Adrenal gland (tissue), 5 donors: ENCODE data around the gene THSD7B.

ENCODE experiments used
- CTCF ChIP-seq, 6 experiments: fragments of 450-650 bp in 4 of 6; fragments of 200-600 bp in 2 of 6; sonication (generic) in 1 of 6; IDR thresholded peaks; 1 replicate in 5 of 6; 2 replicates in 1 of 6; pipeline versions ENCODE4 v1.5.1 to v1.8.0; 2016 to 2021; ENCODE audit warnings: antibody characterized with exemption in 6 of 6, mild to moderate bottlenecking in 2 of 6, moderate library complexity in 1 of 6
- POLR2A ChIP-seq, 2 donors: fragments of 450-650 bp; IDR thresholded peaks; one replicate each; pipeline ENCODE4 v1.6.1; 2017; ENCODE audit warnings: antibody characterized with exemption in 2 of 2, mild to moderate bottlenecking in 2 of 2, moderate library complexity in 1 of 2
- donor health status: DM: no; HTN: no; CAD: no.

GRCh38 chr2:136957044-136957443, 191.7 kb downstream of the THSD7B start:
- TF ChIP-seq CTCF (IDR thresholded peaks at IDR 0.05), result no peak
- TF ChIP-seq POLR2A (IDR thresholded peaks at IDR 0.05), result no peak
